Osteoblast (primary cell): ENCODE data around the gene KBTBD8. TPM values are rescaled to one million over a fixed set of nuclear protein-coding genes. Genes with fewer than 3 reads are reported as not detected.

Source experiments
- DNase-seq: peaks from one replicate; pipeline ENCODE4 v3.0.0; 2011; ENCODE audit warnings: low spot score, mixed read lengths; ENCODE audit not compliant: insufficient read length; ENCODE audit errors: missing footprints
- H2AFZ ChIP-seq: 2 replicates; pipeline ENCODE4 v1.6.0; 2011; ENCODE audit warnings: mild to moderate bottlenecking, low read length
- H3K27ac ChIP-seq: 2 replicates; pipeline ENCODE4 v1.5.1; 2011; ENCODE audit warnings: mild to moderate bottlenecking, low read depth, low read length, moderate library complexity
- H3K27me3 ChIP-seq: 2 replicates; pipeline ENCODE4 v1.6.0; 2012; ENCODE audit warnings: mild to moderate bottlenecking, control low read depth, inconsistent platforms, low read length, moderate library complexity; ENCODE audit not compliant: insufficient read depth
- H3K36me3 ChIP-seq: 2 replicates; pipeline ENCODE4 v1.5.1; 2011; ENCODE audit warnings: mild to moderate bottlenecking, low read length, control low read depth, moderate library complexity; ENCODE audit not compliant: insufficient read depth
- H3K4me1 ChIP-seq: 2 replicates; pipeline ENCODE4 v1.5.1; 2011; ENCODE audit warnings: mild to moderate bottlenecking, low read length, control low read depth, moderate library complexity; ENCODE audit not compliant: insufficient read depth
- H3K4me2 ChIP-seq: 2 replicates; pipeline ENCODE4 v1.6.0; 2011; ENCODE audit warnings: mild to moderate bottlenecking, low read length; ENCODE audit not compliant: insufficient read depth
- H3K4me3 ChIP-seq: fragments of 200-600 bp; sonication (generic); 3 replicates; pipeline ENCODE4 v1.5.1; 2012; ENCODE audit warnings: mild to moderate bottlenecking, low read length, inconsistent platforms; ENCODE audit not compliant: insufficient read depth
- H3K79me2 ChIP-seq: 2 replicates; pipeline ENCODE4 v1.6.0; 2012; ENCODE audit warnings: mild to moderate bottlenecking, low read length, control low read depth, inconsistent platforms; ENCODE audit not compliant: insufficient read depth
- H3K9me3 ChIP-seq: 2 replicates; pipeline ENCODE4 v1.5.1; 2011; ENCODE audit warnings: low read depth, low read length, control low read depth
- H4K20me1 ChIP-seq: 2 replicates; pipeline ENCODE4 v1.6.0; 2012; ENCODE audit warnings: mild to moderate bottlenecking, low read length, control low read depth; ENCODE audit not compliant: insufficient read depth
- CTCF ChIP-seq: IDR thresholded peaks from 2 replicates; pipeline ENCODE4 v1.5.1; 2011; ENCODE audit warnings: mild to moderate bottlenecking, low read depth, low read length, moderate library complexity; ENCODE audit errors: extremely low read depth
- total RNA-seq: library from RNA; depleted of rRNA; stranded (reverse); fragments of >200 nt; gene quantifications from 2 replicates; pipeline ENCODE4 v1.2.3, GENCODE V29; 2012

Gene KBTBD8
- total RNA-seq, 1 donor: 1.1 TPM

GRCh38 chr3:67045711-67046465 lies 47.8 kb downstream of the KBTBD8 start:
- H4K20me1 ChIP-seq: no peaks in the 10 kb centered on the region
- H3K79me2 ChIP-seq: no peaks in the 10 kb centered on the region
- no peak overlapping the region for H2AFZ ChIP-seq
- no peaks in the 10 kb centered on the region for H3K36me3 ChIP-seq
- TF ChIP-seq CTCF: no peak
- no peaks in the 10 kb centered on the region for H3K9me3 ChIP-seq
- no peak overlapping the region for H3K4me3 ChIP-seq
- DNase-seq: no peak
- no peak overlapping the region for H3K27ac ChIP-seq
- H3K4me1 ChIP-seq: peaks cover 10% of the 10 kb centered on the region
- H3K27me3 ChIP-seq: no peaks in the 10 kb centered on the region
- no peak overlapping the region for H3K4me2 ChIP-seq

GRCh38 chr3:67047051-67047450 lies 48.9 kb downstream of the KBTBD8 start:
- Histone ChIP-seq H3K27me3 (no peaks in the 10 kb centered on the region), H2AFZ (no peak overlapping the region), H3K4me1 (peaks cover 10% of the 10 kb centered on the region), H3K4me3 (no peak overlapping the region), H3K9me3 (no peaks in the 10 kb centered on the region), H3K4me2 (no peak overlapping the region), H3K36me3 (no peaks in the 10 kb centered on the region), H4K20me1 (no peaks in the 10 kb centered on the region), H3K79me2 (no peaks in the 10 kb centered on the region), H3K27ac (no peak overlapping the region)
- no peak for TF ChIP-seq CTCF
- no peak for DNase-seq

- Histone ChIP-seq H3K27ac (no peak overlapping the region), H3K9me3 (no peaks in the 10 kb centered on the region), H3K36me3 (no peaks in the 10 kb centered on the region), H3K79me2 (no peaks in the 10 kb centered on the region), H4K20me1 (no peaks in the 10 kb centered on the region), H3K4me1 (peaks cover 10% of the 10 kb centered on the region), H3K4me3 (no peak overlapping the region), H3K27me3 (no peaks in the 10 kb centered on the region), H2AFZ (no peak overlapping the region), H3K4me2 (no peak overlapping the region)
- no peak for DNase-seq
- no peak for TF ChIP-seq CTCF
Measured at GRCh38 chr3:67048067-67048714, 50.1 kb downstream of the KBTBD8 start.

- no peak for TF ChIP-seq CTCF
- Histone ChIP-seq H3K9me3 (no peaks in the 10 kb centered on the region), H3K4me3 (no peak overlapping the region), H2AFZ (no peak overlapping the region), H4K20me1 (no peaks in the 10 kb centered on the region), H3K4me1 (peaks cover 10% of the 10 kb centered on the region), H3K27ac (no peak overlapping the region), H3K36me3 (no peaks in the 10 kb centered on the region), H3K4me2 (no peak overlapping the region), H3K27me3 (no peaks in the 10 kb centered on the region), H3K79me2 (no peaks in the 10 kb centered on the region)
- no peak for DNase-seq
Measured at GRCh38 chr3:67048715-67049074, 50.6 kb downstream of the KBTBD8 start.
